GM12874 (cell line): ENCODE results near the gene KIAA1755.

ENCODE experiments used
- TF ChIP-seq, protein P1 (sequence below): IDR thresholded peaks from 2 replicates; pipeline ENCODE4 v1.5.1; 2011; ENCODE audit warnings: low read depth, mild to moderate bottlenecking, control low read depth, low read length, moderate library complexity; ENCODE audit not compliant: insufficient read depth

The KIAA1755 gene

GRCh38 chr20:38171675-38172043 lies 88.9 kb downstream of the KIAA1755 start:
- TF ChIP-seq, protein P1, sequence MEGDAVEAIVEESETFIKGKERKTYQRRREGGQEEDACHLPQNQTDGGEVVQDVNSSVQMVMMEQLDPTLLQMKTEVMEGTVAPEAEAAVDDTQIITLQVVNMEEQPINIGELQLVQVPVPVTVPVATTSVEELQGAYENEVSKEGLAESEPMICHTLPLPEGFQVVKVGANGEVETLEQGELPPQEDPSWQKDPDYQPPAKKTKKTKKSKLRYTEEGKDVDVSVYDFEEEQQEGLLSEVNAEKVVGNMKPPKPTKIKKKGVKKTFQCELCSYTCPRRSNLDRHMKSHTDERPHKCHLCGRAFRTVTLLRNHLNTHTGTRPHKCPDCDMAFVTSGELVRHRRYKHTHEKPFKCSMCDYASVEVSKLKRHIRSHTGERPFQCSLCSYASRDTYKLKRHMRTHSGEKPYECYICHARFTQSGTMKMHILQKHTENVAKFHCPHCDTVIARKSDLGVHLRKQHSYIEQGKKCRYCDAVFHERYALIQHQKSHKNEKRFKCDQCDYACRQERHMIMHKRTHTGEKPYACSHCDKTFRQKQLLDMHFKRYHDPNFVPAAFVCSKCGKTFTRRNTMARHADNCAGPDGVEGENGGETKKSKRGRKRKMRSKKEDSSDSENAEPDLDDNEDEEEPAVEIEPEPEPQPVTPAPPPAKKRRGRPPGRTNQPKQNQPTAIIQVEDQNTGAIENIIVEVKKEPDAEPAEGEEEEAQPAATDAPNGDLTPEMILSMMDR, result no peak

- TF ChIP-seq, protein P1, result no peak
Observed at GRCh38 chr20:38170826-38171674, 89.5 kb downstream of the KIAA1755 start.

- TF ChIP-seq, protein P1, result no peak
Observed at GRCh38 chr20:38170219-38170825, 90.2 kb downstream of the KIAA1755 start.

GRCh38 chr20:38169636-38170193 lies 90.8 kb downstream of the KIAA1755 start:
- TF ChIP-seq, protein P1, result no peak

DNA sequence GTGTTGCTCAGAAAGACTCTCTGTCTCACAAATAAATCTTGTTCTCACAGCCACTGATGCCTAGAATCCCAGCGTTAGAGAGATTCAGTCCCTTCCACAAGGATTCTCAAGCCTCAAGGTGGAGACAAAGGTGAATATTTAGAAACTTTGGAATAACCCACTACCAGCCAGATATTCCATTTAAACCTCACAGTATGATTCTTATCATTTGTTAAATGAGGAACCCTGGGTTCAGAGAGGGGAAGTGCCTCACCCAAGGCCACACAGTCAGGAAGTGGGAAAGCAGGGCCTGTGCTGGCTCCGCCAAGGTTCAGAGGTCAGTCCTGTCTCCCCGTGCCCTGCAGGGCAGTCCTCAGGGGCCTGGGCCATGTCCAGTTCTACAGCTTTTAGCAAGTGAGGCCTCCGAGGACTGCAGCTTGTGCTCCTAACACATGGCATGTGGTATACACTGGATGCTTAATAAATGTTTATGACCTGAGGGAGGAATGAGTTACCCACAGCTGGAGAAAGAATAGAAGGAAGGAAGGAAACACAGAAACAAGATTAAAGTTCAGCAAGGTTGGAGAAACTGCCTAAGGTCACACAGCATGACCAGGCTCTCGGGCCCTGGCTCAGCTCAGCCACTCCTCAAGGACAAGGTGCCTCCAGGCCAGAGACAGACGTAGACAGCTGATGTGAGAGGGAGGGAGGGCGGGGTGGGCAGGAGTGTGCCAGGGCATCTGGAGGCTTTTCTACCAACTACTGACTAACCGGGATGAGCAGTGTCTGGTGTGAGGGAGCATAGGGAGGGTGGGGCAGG lies 91.5 kb downstream of the KIAA1755 start:
- TF ChIP-seq, protein P1, result no peak

- TF ChIP-seq, protein P1, result no peak
Observed at GRCh38 chr20:38167851-38168760, 92.4 kb downstream of the KIAA1755 start.
